ENCODE data around the gene CENPP. TPM values are rescaled to one million over a fixed set of nuclear protein-coding genes. Genes with fewer than 3 reads are reported as not detected.

The CENPP gene
- total RNA-seq, 1 experiment from 2014 or later = 8.3 TPM

DNA sequence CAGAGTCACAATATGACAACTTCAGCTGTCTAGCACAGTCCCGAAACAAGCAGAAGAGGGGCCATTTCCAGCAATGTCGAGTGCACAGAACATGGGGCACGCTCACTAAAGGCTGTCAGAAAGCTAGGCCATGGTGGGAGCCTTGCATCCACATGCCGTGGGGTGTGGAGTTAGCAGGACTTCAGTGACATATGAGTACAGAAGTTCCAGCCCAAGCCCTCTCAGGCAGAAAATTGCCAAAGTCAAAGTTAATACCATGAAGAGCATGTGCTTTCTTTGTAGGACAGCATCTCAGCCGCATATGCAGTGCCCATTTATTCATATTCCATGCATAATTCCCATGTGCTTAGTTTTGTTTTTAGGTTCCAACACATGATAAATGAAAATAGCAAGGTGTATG lies 183.3 kb downstream of the CENPP start:
- no peaks in the 10 kb centered on the region for H3F3A ChIP-seq (ENCODE audit: low read length, unreplicated experiment)
- ChIA-PET CTCF (no interaction called here), POLR2A (ENCODE audit: unreplicated experiment) (no interaction called here)
- no peaks in the 10 kb centered on the region for H3K9me2 ChIP-seq (replicated peaks; ENCODE audit: low read length)
- H3K79me2 ChIP-seq (ENCODE audit: low read length) = no peaks in the 10 kb centered on the region
- H2AFZ ChIP-seq (ENCODE audit: low read length) = no peak overlapping the region
- TF ChIP-seq EZH2 (IDR thresholded peaks at IDR 0.05; ENCODE audit: low read length, unreplicated experiment) = no peak
- TF ChIP-seq CTCF (conservative IDR thresholded peaks at IDR 0.05; ENCODE audit: low read depth, low read length) = no peak
- TF ChIP-seq EZH2phosphoT487 (IDR thresholded peaks at IDR 0.05; ENCODE audit: borderline replicate concordance, low read length) = no peak
- ATAC-seq = no peak
- H3K4me1 ChIP-seq (ENCODE audit: insufficient read depth, low read length) = peaks cover 31% of the 10 kb centered on the region
- no peak overlapping the region for H3K9ac ChIP-seq (ENCODE audit: low read length)
- H3K4me2 ChIP-seq (ENCODE audit: low read length) = no peak overlapping the region
- H3K4me3 ChIP-seq (ENCODE audit: low read length) = no peak overlapping the region
- no peak for DNase-seq
- H3K27me3 ChIP-seq (ENCODE audit: low read length) = no peaks in the 10 kb centered on the region
- no peaks in the 10 kb centered on the region for H4K20me1 ChIP-seq (ENCODE audit: low read length)
- intact Hi-C loops (cut with micrococcal nuclease) = loop anchor here (10.0 kb wide), 1 partner anchor 116 kb away; no protein-coding TSS in a partner anchor
- H3K27ac ChIP-seq (ENCODE audit: low read length) = no peak overlapping the region
- H3K9me3 ChIP-seq (ENCODE audit: low read length) = no peaks in the 10 kb centered on the region
- BruUV-seq (replicated peaks) = no TSS peak
- no peaks in the 10 kb centered on the region for H3K36me3 ChIP-seq (ENCODE audit: low read depth, low read length)

DNA sequence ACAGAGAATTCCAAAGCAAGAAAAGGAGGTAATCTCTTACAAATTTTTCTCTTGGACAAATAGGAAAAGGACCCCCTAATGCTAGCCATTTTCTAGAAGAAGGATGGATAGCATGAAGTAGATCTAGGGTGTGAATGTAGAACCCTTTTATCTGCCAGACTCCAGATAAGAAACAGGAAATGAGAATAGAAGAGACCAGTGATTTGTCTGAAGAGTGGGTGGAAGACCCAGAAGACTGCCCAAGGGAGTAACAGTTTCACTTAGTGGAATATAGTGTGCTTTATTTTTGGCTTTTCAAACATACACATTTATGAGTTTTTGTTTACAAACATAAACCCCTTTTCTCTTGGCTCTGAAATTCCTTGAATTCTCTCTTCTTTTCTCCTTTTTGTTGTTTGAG lies 185.0 kb downstream of the CENPP start:
- no peak for DNase-seq

GRCh38 chr9:92512622-92513021 lies 186.9 kb downstream of the CENPP start:
- H3K9ac ChIP-seq (ENCODE audit: low read length) = no peak overlapping the region
- H3K27me3 ChIP-seq (ENCODE audit: low read length) = no peaks in the 10 kb centered on the region
- no peak for TF ChIP-seq CTCF (conservative IDR thresholded peaks at IDR 0.05; ENCODE audit: low read depth, low read length)
- TF ChIP-seq EZH2phosphoT487 (IDR thresholded peaks at IDR 0.05; ENCODE audit: borderline replicate concordance, low read length) = no peak
- no peak for TF ChIP-seq EZH2 (IDR thresholded peaks at IDR 0.05; ENCODE audit: low read length, unreplicated experiment)
- H3K27ac ChIP-seq (ENCODE audit: low read length) = no peak overlapping the region
- no peak overlapping the region for H3K4me3 ChIP-seq (ENCODE audit: low read length)
- H3K9me2 ChIP-seq (replicated peaks; ENCODE audit: low read length) = no peaks in the 10 kb centered on the region
- H4K20me1 ChIP-seq (ENCODE audit: low read length) = no peaks in the 10 kb centered on the region
- no peak for DNase-seq
- ATAC-seq = no peak
- H3K4me1 ChIP-seq (ENCODE audit: insufficient read depth, low read length) = no peaks in the 10 kb centered on the region
- H3F3A ChIP-seq (ENCODE audit: low read length, unreplicated experiment) = no peaks in the 10 kb centered on the region
- no peaks in the 10 kb centered on the region for H3K9me3 ChIP-seq (ENCODE audit: low read length)
- intact Hi-C loops (cut with micrococcal nuclease) = no loop called here
- no peaks in the 10 kb centered on the region for H3K36me3 ChIP-seq (ENCODE audit: low read depth, low read length)
- H2AFZ ChIP-seq (ENCODE audit: low read length) = no peak overlapping the region
- no TSS peak for BruUV-seq (replicated peaks)
- no peaks in the 10 kb centered on the region for H3K79me2 ChIP-seq (ENCODE audit: low read length)
- ChIA-PET CTCF (no interaction called here), POLR2A (ENCODE audit: unreplicated experiment) (no interaction called here)
- H3K4me2 ChIP-seq (ENCODE audit: low read length) = no peak overlapping the region

More for the DNA sequence above, 185.0 kb downstream of the CENPP start:
- intact Hi-C loops (cut with micrococcal nuclease) = no loop called here
- ATAC-seq = no peak
- H4K20me1 ChIP-seq (ENCODE audit: low read length) = no peaks in the 10 kb centered on the region
- no peak overlapping the region for H3K4me2 ChIP-seq (ENCODE audit: low read length)
- CTCF ChIA-PET = no interaction called here
- H3K9me2 ChIP-seq (replicated peaks; ENCODE audit: low read length) = no peaks in the 10 kb centered on the region
- H3K27me3 ChIP-seq (ENCODE audit: low read length) = no peaks in the 10 kb centered on the region
- H3K9me3 ChIP-seq (ENCODE audit: low read length) = no peaks in the 10 kb centered on the region
- H2AFZ ChIP-seq (ENCODE audit: low read length) = no peak overlapping the region
- TF ChIP-seq CTCF (conservative IDR thresholded peaks at IDR 0.05; ENCODE audit: low read depth, low read length) (no peak), EZH2phosphoT487 (IDR thresholded peaks at IDR 0.05; ENCODE audit: borderline replicate concordance, low read length) (no peak)
- H3K36me3 ChIP-seq (ENCODE audit: low read depth, low read length) = no peaks in the 10 kb centered on the region
- no peaks in the 10 kb centered on the region for H3F3A ChIP-seq (ENCODE audit: low read length, unreplicated experiment)
- H3K27ac ChIP-seq (ENCODE audit: low read length) = no peak overlapping the region
- BruUV-seq (replicated peaks) = no TSS peak
- H3K4me1 ChIP-seq (ENCODE audit: insufficient read depth, low read length) = peaks cover 17% of the 10 kb centered on the region
- POLR2A ChIA-PET (ENCODE audit: unreplicated experiment) = no interaction called here
- no peak overlapping the region for H3K9ac ChIP-seq (ENCODE audit: low read length)
- H3K4me3 ChIP-seq (ENCODE audit: low read length) = no peak overlapping the region
- H3K79me2 ChIP-seq (ENCODE audit: low read length) = no peaks in the 10 kb centered on the region

All from PC-3 (cell line).